ENCODE results near the gene FSIP2. TPM values are rescaled to one million over a fixed set of nuclear protein-coding genes. Genes with fewer than 3 reads are reported as not detected.

The FSIP2 gene
- total and polyA plus RNA-seq, 2 donors (not counting 3 experiments of a cell fraction or from before 2014, with no cell fraction given), result 0.04 to 0.24 TPM

DNA sequence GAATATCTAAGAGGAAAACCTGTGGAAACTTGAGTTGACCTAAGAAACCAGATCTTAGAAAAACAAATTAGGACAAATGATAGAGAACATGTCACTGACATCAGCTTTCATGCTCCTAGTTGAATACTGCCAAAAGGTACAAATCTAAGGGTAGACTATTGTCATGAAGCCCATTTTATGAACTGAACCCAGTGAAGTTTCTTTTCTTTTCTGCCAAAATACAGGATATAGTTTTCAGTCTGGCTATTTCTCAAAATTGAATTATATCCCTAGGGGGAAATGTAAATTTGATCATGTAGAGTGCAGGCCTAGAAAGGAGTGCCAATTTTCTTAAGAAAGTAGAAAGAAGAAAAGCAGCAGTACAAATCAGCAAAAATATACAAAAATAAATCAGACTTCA is 46.6 kb downstream of the FSIP2 start:
- POLR2A ChIA-PET, result no interaction called here
- intact Hi-C loops (cut with micrococcal nuclease), result no loop called here
- Histone ChIP-seq H3K27me3 (ENCODE audit: control insufficient read depth in 2 of 2, insufficient read depth in 2 of 2, low read length in 2 of 2) (no peaks in the 10 kb centered on the region), H4K20me1 (replicated peaks; ENCODE audit: control insufficient read depth, extremely low read depth, insufficient read depth, low read length) (no peaks in the 10 kb centered on the region), H3K9me3 (replicated peaks; ENCODE audit: control insufficient read depth, insufficient read depth, low read length) (no peaks in the 10 kb centered on the region), H3K79me2 (ENCODE audit: control insufficient read depth, insufficient read depth, low read length) (no peaks in the 10 kb centered on the region), H3K4me3 (replicated peaks in 1 of 3; ENCODE audit: insufficient read depth in 1 of 3, low read depth in 1 of 3, low read length in 3 of 3) (no peak overlapping the region), H3K9ac (replicated peaks; ENCODE audit: extremely low read depth, insufficient read depth, low read length) (no peak overlapping the region), H2AFZ (ENCODE audit: low read depth, low read length) (no peak overlapping the region), H3K36me3 (ENCODE audit: control insufficient read depth in 2 of 2, extremely low read depth in 1 of 2, insufficient read depth in 2 of 2, low read length in 2 of 2) (no peaks in the 10 kb centered on the region), H3K4me2 (ENCODE audit: insufficient read depth, low read length) (no peak overlapping the region), H3K9me1 (replicated peaks; ENCODE audit: control insufficient read depth, extremely low read depth, insufficient read depth, low read length) (no peaks in the 10 kb centered on the region), H3K4me1 (ENCODE audit: control insufficient read depth, extremely low read depth, insufficient read depth, low read length) (peaks cover 4% of the 10 kb centered on the region), H3K27ac (ENCODE audit: insufficient read depth, low read depth, low read length) (no peak overlapping the region)
- DNase-seq (ENCODE audit: low read depth, low spot score), result no peak
- no peak for TF ChIP-seq POLR2AphosphoS5 (IDR thresholded peaks at IDR 0.05; ENCODE audit: insufficient read depth, low read depth, low read length)
- TF ChIP-seq POLR2A (IDR thresholded peaks at IDR 0.05; ENCODE audit: low read depth, low read length), result no peak
- TF ChIP-seq, protein P1, sequence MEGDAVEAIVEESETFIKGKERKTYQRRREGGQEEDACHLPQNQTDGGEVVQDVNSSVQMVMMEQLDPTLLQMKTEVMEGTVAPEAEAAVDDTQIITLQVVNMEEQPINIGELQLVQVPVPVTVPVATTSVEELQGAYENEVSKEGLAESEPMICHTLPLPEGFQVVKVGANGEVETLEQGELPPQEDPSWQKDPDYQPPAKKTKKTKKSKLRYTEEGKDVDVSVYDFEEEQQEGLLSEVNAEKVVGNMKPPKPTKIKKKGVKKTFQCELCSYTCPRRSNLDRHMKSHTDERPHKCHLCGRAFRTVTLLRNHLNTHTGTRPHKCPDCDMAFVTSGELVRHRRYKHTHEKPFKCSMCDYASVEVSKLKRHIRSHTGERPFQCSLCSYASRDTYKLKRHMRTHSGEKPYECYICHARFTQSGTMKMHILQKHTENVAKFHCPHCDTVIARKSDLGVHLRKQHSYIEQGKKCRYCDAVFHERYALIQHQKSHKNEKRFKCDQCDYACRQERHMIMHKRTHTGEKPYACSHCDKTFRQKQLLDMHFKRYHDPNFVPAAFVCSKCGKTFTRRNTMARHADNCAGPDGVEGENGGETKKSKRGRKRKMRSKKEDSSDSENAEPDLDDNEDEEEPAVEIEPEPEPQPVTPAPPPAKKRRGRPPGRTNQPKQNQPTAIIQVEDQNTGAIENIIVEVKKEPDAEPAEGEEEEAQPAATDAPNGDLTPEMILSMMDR (IDR thresholded peaks at IDR 0.05; ENCODE audit: extremely low read depth in 1 of 2, insufficient read depth in 1 of 2, low read depth in 1 of 2, low read length in 2 of 2), result no peak
- no peak for TF ChIP-seq FOS (IDR thresholded peaks at IDR 0.05; ENCODE audit: borderline replicate concordance, insufficient read depth, low read length)
- no peak for TF ChIP-seq GATA2 (IDR thresholded peaks at IDR 0.05; ENCODE audit: insufficient read depth, insufficient read length, low read depth, low read length)
- no TSS peak for BruUV-seq (replicated peaks)
- dilution Hi-C loops (cut with MboI; ENCODE audit: extremely low pct_ligation_motif_present, low sequenced_read_pairs), result no loop called here
- CTCF ChIA-PET, result interaction anchor here (1.7 kb wide), 1 partner anchor 46 kb away, joined by 4 read pairs; no protein-coding TSS in a partner anchor
- peak; percentile 49 for FAIRE-seq

DNA sequence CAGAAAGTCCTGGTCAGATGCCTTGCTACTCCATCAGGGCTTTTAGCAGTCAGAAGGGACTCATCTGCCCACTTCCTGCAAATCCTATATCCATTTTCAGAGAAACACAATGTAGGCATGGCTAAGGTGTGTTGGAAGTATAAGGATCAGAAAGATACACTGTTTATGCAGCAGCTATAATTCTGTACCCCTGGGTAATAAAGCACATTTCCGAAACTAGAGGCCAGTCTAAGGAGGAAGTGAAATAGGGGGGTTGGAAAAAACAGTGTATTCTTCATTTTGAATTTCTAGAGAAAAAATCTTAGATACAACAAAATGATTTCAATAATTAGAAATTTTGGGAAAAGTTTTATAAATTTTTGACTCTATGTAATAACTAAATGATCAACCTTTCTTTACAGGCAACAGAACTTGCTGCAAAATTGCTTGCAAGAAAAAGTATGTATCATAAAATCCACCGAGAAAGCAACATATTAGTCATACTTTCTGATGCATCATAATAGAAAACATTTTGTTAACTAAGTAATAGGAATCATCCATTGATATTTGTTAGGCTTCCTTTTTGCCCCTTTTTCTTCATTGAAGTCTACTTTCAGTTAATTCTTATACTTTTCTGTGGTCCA is 47.4 kb downstream of the FSIP2 start:
- Histone ChIP-seq H3K79me2 (ENCODE audit: control insufficient read depth, insufficient read depth, low read length) (no peaks in the 10 kb centered on the region), H2AFZ (ENCODE audit: low read depth, low read length) (no peak overlapping the region), H4K20me1 (replicated peaks; ENCODE audit: control insufficient read depth, extremely low read depth, insufficient read depth, low read length) (no peaks in the 10 kb centered on the region), H3K4me2 (ENCODE audit: insufficient read depth, low read length) (no peak overlapping the region), H3K9ac (replicated peaks; ENCODE audit: extremely low read depth, insufficient read depth, low read length) (no peak overlapping the region), H3K9me1 (replicated peaks; ENCODE audit: control insufficient read depth, extremely low read depth, insufficient read depth, low read length) (no peaks in the 10 kb centered on the region), H3K27ac (ENCODE audit: insufficient read depth, low read depth, low read length) (no peak overlapping the region), H3K27me3 (ENCODE audit: control insufficient read depth in 2 of 2, insufficient read depth in 2 of 2, low read length in 2 of 2) (no peaks in the 10 kb centered on the region), H3K9me3 (replicated peaks; ENCODE audit: control insufficient read depth, insufficient read depth, low read length) (no peaks in the 10 kb centered on the region), H3K4me1 (ENCODE audit: control insufficient read depth, extremely low read depth, insufficient read depth, low read length) (peaks cover 4% of the 10 kb centered on the region), H3K4me3 (replicated peaks in 1 of 3; ENCODE audit: insufficient read depth in 1 of 3, low read depth in 1 of 3, low read length in 3 of 3) (no peak overlapping the region), H3K36me3 (ENCODE audit: control insufficient read depth in 2 of 2, extremely low read depth in 1 of 2, insufficient read depth in 2 of 2, low read length in 2 of 2) (no peaks in the 10 kb centered on the region)
- no peak for TF ChIP-seq MAX (IDR thresholded peaks at IDR 0.05; ENCODE audit: insufficient read depth, insufficient read length)
- TF ChIP-seq, protein P1 (IDR thresholded peaks at IDR 0.05; ENCODE audit: extremely low read depth in 1 of 2, insufficient read depth in 1 of 2, low read depth in 1 of 2, low read length in 2 of 2), result no peak
- no peak for TF ChIP-seq MYC (IDR thresholded peaks at IDR 0.05; ENCODE audit: low read depth, low read length)
- TF ChIP-seq EZH2 (IDR thresholded peaks at IDR 0.05; ENCODE audit: borderline replicate concordance, low read depth, low read length, severe bottlenecking), result no peak
- ChIA-PET CTCF (interaction anchor here (1.7 kb wide), 1 partner anchor 47 kb away, joined by 4 read pairs; no protein-coding TSS in a partner anchor), POLR2A (no interaction called here)
- no TSS peak for BruUV-seq (replicated peaks)
- intact Hi-C loops (cut with micrococcal nuclease) (no loop called here), dilution Hi-C loops (cut with MboI; ENCODE audit: extremely low pct_ligation_motif_present, low sequenced_read_pairs) (no loop called here)
- no peak for FAIRE-seq
- no peak for DNase-seq (ENCODE audit: low read depth, low spot score)

Data from endothelial cell of umbilical vein (primary cell).